ENCODE data around the gene SPPL2B.
"Not testable (repeated sequence)": the region's sequence is repeated elsewhere in the genome, so short reads cannot be mapped to it uniquely, and the experiment has no call there.

SPPL2B gene

DNA sequence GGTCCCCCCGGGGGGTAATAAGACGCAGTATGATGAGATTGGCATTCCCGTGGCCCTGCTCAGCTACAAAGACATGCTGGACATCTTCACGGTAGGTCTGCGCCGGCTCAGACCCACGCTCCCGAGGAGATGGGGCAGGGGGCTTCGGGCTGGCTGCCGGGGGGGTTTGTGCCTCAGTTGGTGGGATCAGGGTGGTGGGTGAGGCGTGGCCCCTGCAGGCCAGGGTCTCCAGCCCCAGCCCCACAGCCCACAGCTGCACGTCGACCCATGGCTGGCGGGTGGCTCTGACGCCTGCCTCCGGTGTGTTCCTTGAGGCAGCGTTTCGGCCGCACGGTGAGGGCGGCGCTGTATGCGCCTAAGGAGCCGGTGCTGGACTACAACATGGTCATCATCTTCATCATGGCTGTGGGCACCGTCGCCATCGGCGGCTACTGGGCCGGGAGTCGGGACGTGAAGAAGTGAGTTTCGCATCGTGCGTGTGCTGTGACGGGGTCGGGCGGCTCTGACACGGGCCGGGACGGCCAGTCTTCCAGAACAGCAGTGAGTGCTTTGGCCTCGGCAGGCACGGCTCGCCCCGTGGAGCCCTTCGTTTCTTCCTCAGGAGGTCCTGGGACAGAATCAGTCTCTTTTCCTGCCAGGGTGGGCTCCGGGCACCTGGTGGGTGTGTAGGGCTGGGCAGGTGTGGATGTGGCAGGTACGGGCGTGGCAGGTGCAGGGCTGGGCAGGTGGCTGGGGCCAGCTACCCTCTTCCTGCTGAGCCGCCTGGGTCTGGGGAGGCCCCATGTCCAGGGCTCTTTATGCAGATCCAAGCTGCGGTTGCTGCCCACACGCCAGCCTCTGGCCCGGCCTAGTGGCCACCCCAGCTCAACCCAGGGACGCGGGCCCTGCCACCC, 10.5 kb downstream of the SPPL2B start:
- DNase-seq: no peak

DNA sequence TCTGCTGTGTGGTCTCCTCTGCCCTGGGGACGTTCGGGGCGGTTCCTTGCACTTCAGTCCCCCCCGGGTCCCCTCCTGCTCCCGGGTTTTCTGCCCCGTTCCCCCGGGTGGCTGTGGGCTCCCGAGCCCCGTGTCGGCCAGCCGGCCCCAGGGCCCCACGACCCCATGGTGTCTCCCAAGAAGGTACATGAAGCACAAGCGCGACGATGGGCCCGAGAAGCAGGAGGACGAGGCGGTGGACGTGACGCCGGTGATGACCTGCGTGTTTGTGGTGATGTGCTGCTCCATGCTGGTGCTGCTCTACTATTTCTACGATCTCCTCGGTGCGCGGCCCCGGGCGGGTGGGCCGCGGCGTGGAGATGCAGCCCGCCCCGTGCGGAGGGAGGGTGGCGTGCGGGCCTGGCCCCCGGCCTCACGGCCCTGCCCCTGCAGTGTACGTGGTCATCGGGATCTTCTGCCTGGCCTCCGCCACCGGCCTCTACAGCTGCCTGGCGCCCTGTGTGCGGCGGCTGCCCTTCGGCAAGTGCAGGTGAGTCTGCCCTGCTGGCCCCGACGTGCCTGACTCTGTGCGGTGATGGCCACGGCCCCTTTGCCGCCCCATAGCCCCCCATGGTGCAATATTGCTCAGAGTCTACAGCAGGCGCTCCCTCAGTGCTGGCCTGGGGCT, 11.3 kb downstream of the SPPL2B start:
- DNase-seq: no peak

DNA sequence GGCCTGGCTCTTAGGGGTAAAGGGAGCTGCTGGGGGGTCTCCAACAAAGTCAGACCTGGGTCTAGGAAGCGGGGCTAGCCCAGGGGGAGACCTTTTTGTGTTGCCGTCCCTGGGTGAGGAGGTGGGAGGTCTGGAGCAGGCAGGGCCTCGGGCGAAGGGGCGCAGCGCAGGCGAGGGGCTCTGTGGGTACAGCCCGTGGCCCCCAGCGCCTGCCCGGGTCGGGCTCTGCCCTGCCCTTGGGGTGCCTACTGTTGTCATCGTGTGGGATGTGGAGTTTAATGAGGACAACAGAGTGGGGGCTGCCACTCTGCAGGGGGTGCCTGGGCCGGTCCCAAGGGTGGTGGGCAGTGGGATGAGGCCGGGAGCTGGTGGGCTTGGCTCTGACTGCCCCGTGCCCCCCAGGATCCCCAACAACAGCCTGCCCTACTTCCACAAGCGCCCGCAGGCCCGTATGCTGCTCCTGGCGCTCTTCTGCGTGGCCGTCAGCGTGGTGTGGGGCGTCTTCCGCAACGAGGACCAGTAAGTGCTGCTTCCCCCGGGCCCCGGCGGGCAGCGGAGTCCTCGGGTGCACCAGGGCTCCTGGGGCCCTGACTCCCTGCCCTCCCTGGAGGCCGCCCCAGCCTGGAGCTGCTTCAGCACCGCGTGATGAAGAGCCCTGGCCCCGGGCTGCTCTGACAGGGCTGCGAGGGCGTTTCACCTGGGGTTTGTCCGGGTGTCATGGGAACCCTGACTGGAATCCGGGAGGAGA, 12.2 kb downstream of the SPPL2B start:
- no peak for DNase-seq

DNA sequence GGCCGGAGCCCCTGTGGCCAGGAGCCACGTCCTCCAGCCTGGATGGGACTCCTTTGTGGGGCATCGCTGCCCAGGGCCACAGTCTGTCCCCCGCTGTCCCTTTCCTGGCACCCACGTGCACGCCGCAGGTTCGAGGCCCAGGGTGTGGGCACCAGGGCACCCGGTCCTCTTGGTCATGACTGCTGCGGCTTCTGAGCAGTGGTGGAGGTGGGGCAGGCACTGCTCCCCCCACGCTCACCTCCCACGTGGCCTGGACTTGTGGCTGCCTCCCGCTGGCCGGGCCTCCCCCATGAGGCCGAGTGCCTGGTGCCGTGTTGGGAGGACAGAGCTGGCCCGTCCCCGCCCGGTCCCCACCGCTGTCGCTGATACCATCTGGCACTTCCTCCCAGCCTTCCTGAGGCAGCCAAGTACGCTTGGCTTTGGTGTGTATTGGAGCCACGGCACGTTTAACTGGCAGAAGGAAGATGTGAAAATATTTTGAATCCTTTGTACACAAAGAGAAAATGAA, 12.8 kb downstream of the SPPL2B start:
- no peak for DNase-seq

DNA sequence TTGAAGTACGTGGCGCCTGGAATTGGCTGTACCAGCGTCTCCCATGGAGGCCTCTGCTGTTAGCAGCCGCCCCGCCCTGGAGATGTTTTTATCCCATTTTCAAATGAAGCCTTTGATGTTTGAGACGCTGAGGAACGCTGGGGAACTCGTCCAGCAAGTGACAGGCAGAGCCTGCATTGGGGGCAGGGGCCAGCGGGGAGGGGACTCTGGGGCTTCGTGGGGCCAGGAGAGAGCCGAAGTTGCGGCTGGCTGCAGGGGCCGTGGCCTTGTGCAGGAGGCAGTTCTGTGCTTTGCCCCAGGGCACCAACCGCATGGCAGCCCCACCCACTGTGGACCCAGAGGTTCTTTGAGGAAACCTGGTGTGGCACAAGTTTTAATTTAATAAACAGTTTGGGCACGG, 13.5 kb downstream of the SPPL2B start:
- no peak for DNase-seq

DNA sequence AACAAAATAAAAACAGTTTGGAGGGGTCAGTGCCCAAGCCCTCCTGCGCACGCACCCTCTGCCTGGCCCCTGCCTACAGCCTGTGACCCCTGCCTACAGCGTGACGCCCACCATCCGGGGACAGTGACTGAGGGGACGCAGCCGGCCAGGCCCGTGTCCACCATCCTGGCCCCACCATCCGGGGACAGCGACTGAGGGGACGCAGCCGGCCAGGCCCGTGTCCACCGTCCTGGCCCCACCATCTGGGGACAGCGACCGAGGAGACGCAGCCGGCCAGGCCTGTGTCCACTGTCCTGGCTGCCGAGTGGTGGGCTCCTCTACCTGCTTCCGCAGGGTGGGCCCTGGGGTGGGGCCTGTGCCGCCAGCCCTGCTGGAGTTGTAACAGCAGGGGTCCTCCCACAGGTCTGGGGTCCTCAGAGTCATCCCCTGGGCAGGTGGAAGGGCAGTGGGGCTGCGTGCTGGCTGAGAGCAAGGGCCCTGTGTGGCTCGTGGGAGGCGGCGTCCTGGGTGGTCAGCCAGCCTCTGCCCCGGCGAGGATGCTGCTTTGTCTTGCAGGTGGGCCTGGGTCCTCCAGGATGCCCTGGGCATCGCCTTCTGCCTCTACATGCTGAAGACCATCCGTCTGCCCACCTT, 14.3 kb downstream of the SPPL2B start:
- no peak for DNase-seq

DNA sequence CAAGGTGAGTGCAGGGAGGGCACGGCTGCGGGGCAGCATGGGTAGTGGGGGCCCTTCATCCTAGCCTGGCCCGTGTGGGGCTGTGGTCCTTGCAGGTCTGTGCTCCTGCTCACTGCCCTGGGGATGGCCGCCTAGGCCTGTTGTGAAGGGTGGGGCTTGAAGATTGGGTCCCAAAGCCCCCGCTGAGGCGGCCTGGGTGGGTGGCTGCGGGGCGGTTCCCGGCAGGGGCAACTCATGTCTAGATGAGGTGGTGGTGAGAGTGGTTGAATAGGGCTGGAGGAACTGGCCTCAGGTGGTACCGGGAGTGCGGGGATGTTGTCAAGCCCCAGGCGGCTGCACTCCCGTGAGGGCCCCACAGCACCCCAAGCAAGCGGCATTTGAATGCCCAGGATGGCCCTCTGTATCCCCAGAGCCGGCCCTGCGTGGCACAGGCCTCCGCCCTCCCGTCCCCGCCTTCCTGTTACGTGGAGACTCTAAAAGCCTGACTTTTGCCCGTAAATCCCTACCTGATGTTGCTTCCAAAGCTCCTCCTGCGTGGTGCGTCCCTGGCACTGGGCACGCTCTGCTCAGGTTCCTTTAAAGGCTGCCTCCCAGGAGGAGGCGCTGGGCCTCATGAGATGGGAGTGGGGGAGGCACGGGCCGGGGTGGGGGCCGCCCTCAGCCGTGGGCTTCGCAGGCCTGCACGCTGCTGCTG, 15.0 kb downstream of the SPPL2B start:
- no peak for DNase-seq

DNA sequence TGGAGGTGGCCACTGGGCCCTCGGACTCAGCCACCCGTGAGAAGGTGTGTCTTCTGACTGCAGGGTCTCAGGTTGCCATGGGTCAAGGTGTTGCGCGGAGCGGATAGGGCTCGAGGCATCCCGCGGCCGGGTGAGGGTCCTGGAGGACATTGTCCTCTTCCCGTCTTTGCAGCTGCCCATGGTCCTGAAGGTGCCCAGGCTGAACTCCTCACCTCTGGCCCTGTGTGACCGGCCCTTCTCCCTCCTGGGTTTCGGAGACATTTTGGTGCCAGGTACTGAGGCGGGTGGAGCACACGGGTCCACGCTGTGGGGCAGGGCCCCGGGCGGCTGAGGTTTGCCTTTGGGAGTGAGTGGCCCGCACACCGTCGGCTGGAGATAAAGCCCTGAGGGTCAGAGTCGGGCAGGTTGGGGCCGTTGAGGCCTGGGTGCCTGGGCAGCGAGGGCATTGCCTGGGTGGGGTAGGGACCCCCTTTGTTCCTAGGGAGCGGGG, 15.9 kb downstream of the SPPL2B start:
- no peak for DNase-seq

DNA sequence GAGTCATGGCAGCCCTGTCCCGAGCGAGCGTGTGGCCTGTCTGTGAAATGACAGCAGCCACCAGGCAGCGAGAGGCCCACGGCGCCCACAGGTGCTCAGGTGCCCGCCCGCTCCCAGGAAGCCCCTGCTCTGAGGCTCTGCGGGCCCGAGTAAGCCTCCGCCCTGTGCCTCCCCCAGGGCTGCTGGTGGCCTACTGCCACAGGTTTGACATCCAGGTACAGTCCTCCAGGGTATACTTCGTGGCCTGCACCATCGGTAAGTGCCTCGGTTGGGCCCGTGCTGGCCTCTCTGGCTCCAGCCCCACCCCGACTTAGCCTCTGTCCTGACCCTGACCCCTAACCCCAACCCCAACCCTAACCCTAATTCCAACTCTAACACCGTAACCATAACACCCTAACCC, 16.6 kb downstream of the SPPL2B start:
- DNase-seq: no peak

DNA sequence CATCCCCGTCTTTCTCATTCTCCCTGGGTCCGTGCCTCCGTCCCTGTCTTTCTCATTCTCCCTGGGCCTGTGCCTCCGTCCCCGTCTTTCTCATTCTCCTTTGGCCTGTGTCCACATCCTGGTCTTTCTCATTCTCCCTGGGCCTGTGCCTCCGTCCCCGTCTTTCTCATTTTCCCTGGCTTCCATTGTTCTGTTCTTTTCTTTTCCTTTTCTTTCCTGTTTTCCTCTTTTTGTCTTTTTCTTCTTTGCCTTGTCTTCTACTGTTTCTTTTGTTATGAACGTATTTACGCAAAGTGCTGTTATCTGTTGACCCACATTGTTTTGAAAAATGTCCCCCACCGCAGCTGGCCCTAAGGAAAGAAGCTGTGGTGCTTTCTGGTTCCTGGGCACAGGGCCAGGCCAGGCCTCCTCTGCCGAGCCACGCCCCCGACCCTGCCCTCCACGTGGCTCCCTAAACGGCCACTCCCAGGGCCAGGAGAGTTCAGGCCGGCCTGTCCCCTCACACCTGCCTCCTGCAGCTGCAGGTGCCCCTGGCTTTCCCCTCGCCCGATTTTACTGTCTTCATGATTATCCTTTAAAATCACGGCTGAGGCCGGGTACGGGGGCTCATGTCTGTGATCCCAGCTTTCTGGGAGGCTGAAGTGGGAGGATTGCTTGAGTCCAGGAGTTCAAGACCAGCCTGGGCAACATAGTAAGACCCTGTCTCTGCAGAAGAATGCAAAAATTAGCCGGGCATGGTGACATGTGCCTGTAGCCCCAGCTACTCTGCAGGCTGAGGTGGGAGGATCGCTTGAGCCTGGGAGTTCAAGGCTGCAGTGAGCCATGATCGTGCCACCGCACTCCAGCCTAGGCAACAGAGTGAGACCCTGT, 17.5 kb downstream of the SPPL2B start:
- DNase-seq: no peak

DNA sequence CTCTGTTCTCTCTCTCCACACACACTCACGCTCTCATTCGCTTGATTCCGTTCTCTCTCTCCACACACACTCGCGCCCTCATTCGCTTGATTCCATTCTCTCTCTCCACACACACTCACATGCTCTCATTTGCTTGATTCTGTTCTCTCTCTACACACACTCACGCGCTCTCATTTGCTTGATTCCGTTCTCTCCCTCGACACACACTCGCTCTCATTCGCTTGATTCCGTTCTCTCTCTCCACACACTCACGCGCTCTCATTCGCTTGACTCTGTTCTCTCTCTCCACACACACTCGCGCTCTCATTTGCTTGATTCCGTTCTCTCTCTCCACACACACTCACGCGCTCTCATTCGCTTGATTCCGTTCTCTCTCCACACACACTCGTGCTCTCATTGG, 21.3 kb downstream of the SPPL2B start:
- DNase-seq: not testable (repeated sequence)

DNA sequence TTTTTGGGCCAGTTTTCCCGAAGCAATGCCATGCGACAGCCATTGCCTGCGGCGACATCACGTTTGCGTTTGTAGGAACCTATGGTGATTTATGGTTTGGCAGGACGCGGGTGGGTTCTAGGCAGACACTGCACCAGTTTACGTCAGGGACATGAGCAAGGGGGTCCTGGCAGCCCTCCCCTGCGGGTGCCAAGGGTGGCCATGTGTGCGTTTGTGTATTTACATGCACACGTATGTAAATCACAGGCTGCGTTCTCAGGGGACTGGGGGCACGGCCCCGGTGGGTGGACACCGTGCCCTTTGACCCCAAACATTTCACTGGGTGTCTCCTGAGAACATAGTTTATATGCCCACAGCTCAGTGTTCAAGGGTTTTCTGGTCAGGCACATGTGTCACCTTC, 22.2 kb downstream of the SPPL2B start:
- no peak for DNase-seq

DNA sequence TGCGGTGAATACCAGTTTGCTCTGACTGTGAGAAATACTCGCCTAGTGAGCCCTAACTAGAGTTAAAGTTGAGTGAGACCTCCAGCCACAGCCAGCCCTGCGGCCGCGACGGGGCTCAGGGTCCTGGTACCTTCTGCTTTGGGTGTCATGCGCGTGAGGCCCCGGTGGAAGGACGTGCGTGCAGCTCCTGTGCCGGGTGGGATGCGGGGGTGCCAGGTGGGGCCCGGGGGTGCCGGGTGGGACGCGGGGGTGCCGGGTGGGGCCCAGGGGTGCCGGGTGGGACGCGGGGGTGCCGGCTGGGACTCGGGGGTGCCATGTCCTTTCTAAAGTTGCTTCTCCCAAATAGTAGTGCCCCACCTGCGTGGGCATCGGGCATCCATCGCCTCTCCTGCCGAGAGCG, 23.1 kb downstream of the SPPL2B start:
- no peak for DNase-seq

DNA sequence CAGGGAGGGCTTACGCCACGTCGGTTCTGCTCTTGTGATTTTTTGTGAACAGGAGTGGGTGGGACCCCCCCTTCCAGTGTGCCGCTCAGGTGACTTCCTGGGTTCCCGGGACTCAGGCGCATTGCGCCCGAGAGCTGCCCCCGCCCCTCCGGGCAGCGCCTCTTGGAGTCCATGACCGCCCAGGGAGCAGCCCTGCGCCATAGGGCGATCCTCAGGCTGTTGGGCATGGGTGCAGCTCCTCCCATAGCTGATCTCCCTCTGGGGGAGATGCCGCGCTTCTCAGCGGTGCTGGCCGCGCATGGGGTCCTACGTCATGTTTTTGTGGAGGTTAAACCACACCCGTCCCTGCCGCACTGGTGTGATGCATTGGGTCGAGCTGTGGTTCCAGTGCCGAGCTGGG, 23.6 kb downstream of the SPPL2B start:
- no peak for DNase-seq

DNA sequence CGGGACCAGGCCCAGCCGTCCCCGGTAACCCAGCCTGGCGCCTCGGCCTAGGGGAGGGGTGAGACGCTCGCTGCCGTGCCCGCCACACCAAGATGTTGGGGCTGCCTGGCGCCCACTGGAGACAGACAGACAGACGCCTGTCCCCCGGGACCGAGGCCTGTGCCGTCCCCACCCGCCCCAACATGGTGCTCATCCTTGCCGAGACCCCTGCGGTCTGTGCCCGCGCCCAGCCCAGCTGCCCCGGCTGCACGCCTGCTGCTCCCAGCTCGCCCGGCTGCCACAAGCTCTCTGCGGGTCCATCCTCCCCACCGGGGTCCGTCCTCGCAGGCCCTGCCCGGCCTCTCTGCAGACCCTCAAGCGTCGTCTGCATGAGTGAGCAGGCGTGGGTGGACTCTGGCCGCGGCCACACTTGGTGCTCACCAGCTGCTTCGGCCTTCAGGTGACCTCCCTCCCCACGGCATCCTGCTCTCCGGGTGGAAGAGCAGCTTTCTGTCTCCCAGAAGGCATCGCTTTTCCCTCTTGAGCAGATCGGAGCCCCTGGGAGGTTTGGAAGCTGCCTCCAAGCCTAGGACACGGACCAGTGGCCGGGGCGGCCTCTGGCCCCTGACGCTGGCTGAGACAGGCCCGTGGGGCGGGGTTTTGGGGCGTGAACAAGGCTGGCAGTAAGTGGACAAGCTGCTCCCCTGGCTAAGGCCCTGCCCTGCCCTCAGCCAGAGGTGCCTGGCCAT, 24.8 kb downstream of the SPPL2B start:
- no peak for DNase-seq

DNA sequence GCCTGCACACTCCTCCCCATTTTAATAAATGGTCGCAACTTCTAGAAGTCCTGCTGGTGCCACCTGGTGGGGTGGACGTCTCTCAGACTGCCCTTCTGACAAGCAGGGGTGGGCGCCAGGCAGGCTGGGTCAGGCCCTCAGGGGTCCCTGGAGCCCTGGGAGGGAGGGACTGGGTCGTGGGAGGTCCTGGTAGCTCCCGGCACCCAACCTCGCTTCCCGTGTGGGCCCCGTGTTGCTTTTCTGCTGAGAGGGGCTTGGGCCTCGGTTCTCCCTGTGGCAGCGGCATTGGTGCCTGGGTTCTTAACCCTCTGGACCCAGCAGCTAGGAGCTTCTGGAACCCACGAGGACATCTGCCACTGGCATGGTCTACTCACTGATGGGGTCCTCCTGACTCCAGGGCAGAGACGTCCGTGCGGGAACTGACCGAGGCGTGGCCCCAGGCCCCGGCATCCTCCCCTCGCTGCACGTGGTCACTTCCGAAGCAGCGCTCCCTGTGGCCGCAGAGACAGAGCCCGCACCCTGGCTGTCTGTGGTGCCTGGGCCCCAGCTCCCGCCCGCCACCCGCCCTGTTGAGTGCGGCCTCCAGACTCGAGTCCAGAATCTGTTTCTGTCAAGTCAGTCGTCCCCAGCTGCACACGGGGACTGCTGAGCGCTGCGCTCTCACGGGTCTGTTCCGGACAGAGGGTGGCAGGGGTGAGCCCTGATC, 25.6 kb downstream of the SPPL2B start:
- DNase-seq: no peak

DNA sequence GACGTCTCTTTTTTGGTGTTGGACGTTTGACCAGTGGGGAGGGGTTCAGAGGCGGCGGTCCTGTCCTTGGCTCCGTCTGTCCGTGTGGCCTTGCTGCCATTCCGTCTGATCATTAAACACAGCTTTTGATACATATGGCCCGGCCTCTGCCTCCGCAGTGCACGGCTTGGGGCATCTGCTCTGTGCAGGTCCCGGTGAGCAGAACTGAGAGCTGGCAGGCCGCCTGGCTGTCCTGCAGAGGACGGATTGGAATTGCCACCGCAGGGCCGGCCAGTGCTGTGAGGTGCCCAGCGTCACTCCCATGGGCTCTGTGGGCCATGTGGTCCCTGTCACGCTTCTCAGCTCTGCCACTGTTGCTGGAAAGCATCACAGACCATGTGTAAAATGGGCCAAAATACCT, 26.2 kb downstream of the SPPL2B start:
- no peak for DNase-seq

DNA sequence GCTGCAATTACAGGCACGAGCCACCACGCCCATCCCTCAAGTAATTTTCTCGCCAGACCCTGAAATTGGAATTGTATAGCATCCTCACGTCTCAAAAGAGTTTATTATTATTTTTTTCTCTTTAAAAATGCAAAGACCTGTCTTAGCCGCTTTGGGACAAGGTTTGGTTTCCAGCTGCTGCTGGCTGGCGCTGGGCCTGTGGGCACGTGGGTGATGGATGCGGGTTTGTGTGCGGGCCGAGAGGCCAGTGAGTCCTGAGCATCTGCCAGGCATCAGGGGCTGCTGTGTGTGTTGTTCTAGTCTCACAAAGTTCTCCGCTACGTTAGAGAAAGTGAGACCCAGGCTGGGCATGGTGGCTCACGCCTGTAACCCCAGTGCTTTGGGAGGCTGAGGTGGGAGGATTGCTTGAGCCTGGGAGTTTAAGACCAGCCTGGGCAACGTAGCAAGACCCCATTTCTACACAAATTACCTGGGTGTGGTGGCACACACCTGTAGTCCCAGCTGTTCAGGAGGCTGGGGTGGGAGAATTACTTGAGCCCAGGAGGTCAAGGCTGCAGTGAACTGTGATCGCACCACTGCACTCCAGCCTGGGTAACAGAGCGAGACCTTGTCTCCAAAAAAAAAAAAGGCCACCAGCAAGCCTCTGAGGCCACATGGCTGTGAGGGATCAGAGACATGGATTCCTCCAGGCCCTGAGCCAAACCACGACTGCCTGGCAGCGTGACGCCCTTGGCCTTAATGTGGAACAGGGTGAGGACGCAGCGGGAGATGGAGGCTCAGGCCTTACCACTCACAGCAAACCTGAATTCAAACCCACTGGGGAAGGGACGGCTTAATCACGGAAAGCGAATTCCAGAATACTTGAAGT, 26.9 kb downstream of the SPPL2B start:
- DNase-seq: no peak

Data from CD4-positive, alpha-beta T cell treated with Interferon gamma for 1 hour (primary cell).